DND-41 (cell line): Measurements from ENCODE around the gene NRXN3.

Experiments used
- CTCF ChIP-seq: IDR thresholded peaks from 2 replicates; pipeline ENCODE4 v1.5.1; 2012; ENCODE audit warnings: borderline replicate concordance, low read length, moderate library complexity, mild to moderate bottlenecking; ENCODE audit not compliant: poor library complexity, severe bottlenecking; ENCODE audit errors: extremely low read depth
- EZH2 ChIP-seq: IDR thresholded peaks from 3 replicates; pipeline ENCODE4 v1.6.1; 2012; ENCODE audit warnings: borderline replicate concordance, low read depth, mild to moderate bottlenecking, moderate library complexity, low read length, inconsistent platforms; ENCODE audit not compliant: severe bottlenecking

GRCh38 chr14:79543967-79544697, 1374.0 kb downstream of the NRXN3 start:
- TF ChIP-seq CTCF = peak; percentile 23
- TF ChIP-seq EZH2 = no peak
